ENCODE results near the gene ADAM8. TPM values are rescaled to one million over a fixed set of nuclear protein-coding genes. Genes with fewer than 3 reads are reported as not detected.

ADAM8 gene
- total RNA-seq, 1 donor from 2014 or later: 123 TPM

GRCh38 chr10:133264461-133264860 lies 12.2 kb downstream of the ADAM8 start:
- Histone ChIP-seq H3K4me3 (ENCODE audit: low read depth, low read length) (no peak overlapping the region), H3K36me3 (ENCODE audit: control insufficient read depth, insufficient read depth, low read length) (no peaks in the 10 kb centered on the region), H3K27me3 (ENCODE audit: control insufficient read depth, insufficient read depth, low read length) (no peaks in the 10 kb centered on the region)
- no peak for TF ChIP-seq CTCF (IDR thresholded peaks at IDR 0.05; ENCODE audit: insufficient read depth, low read length, poor library complexity, severe bottlenecking)
- no peak for DNase-seq (ENCODE audit: low read depth)

GRCh38 chr10:133263674-133264073 lies 13.0 kb downstream of the ADAM8 start:
- no peak overlapping the region for H3K4me3 ChIP-seq (ENCODE audit: low read depth, low read length)
- no peaks in the 10 kb centered on the region for H3K36me3 ChIP-seq (ENCODE audit: control insufficient read depth, insufficient read depth, low read length)
- no peaks in the 10 kb centered on the region for H3K27me3 ChIP-seq (ENCODE audit: control insufficient read depth, insufficient read depth, low read length)
- no peak for TF ChIP-seq CTCF (IDR thresholded peaks at IDR 0.05; ENCODE audit: insufficient read depth, low read length, poor library complexity, severe bottlenecking)
- no peak for DNase-seq (ENCODE audit: low read depth)

- no peaks in the 10 kb centered on the region for H3K36me3 ChIP-seq (ENCODE audit: control insufficient read depth, insufficient read depth, low read length)
- TF ChIP-seq CTCF (IDR thresholded peaks at IDR 0.05; ENCODE audit: insufficient read depth, low read length, poor library complexity, severe bottlenecking): no peak
- no peak for DNase-seq (ENCODE audit: low read depth)
- H3K27me3 ChIP-seq (ENCODE audit: control insufficient read depth, insufficient read depth, low read length): no peaks in the 10 kb centered on the region
- no peak overlapping the region for H3K4me3 ChIP-seq (ENCODE audit: low read depth, low read length)
Observed at GRCh38 chr10:133262696-133263095, 14.0 kb downstream of the ADAM8 start.

- Histone ChIP-seq H3K27me3 (ENCODE audit: control insufficient read depth, insufficient read depth, low read length) (no peaks in the 10 kb centered on the region), H3K4me3 (ENCODE audit: low read depth, low read length) (peak overlapping the region; percentile 56), H3K36me3 (ENCODE audit: control insufficient read depth, insufficient read depth, low read length) (no peaks in the 10 kb centered on the region)
- no peak for DNase-seq (ENCODE audit: low read depth)
- TF ChIP-seq CTCF (IDR thresholded peaks at IDR 0.05; ENCODE audit: insufficient read depth, low read length, poor library complexity, severe bottlenecking): no peak
Observed at GRCh38 chr10:133261726-133262325, 14.8 kb downstream of the ADAM8 start.

GRCh38 chr10:133260895-133261725 lies 15.6 kb downstream of the ADAM8 start:
- no peaks in the 10 kb centered on the region for H3K36me3 ChIP-seq (ENCODE audit: control insufficient read depth, insufficient read depth, low read length)
- H3K4me3 ChIP-seq (ENCODE audit: low read depth, low read length): peak overlapping the region; percentile 56
- H3K27me3 ChIP-seq (ENCODE audit: control insufficient read depth, insufficient read depth, low read length): no peaks in the 10 kb centered on the region
- no peak for TF ChIP-seq CTCF (IDR thresholded peaks at IDR 0.05; ENCODE audit: insufficient read depth, low read length, poor library complexity, severe bottlenecking)
- DNase-seq (ENCODE audit: low read depth): no peak

Measured in kidney epithelial cell (primary cell).